ENCODE results near the gene ACY1. TPM values are rescaled to one million over a fixed set of nuclear protein-coding genes. Genes with fewer than 3 reads are reported as not detected.

Gene ACY1
- polyA plus RNA-seq, 2 of the 4 experiments (the other 2 are of a cell fraction) = 20.7 to 21.1 TPM

- DNase-seq (ENCODE audit: low read depth in 1 of 2, low spot score in 1 of 2) (no peak), FAIRE-seq (no peak), ATAC-seq (no peak)
- H3K4me3 ChIP-seq = no peak overlapping the region
- WGBS (ENCODE audit: missing lambda C conversion rate) = 85% methylated on average over 4 of the region's 4 CpGs
- TF ChIP-seq BHLHE40 (IDR thresholded peaks at IDR 0.05; ENCODE audit: low read depth, low read length) (no peak), HMGXB4 (CRISPR knock-in tag; IDR thresholded peaks at IDR 0.05; ENCODE audit: borderline replicate concordance) (no peak), ZFP36 (IDR thresholded peaks at IDR 0.05; ENCODE audit: borderline replicate concordance, partially characterized antibody) (no peak), REST (IDR thresholded peaks at IDR 0.05) (no peak), PBX3 (IDR thresholded peaks at IDR 0.05) (no peak), KDM5A (IDR thresholded peaks at IDR 0.05) (no peak), NPAS2 (CRISPR knock-in tag; IDR thresholded peaks at IDR 0.05; ENCODE audit: borderline replicate concordance) (no peak), MAFK (IDR thresholded peaks at IDR 0.05; ENCODE audit: partially characterized antibody) (no peak), SMC3 (IDR thresholded peaks at IDR 0.05) (no peak), EHF (CRISPR knock-in tag; IDR thresholded peaks at IDR 0.05) (no peak), CTCF (IDR thresholded peaks at IDR 0.05) (no peak), ZC3H11A (IDR thresholded peaks at IDR 0.05) (no peak), TFCP2L1 (CRISPR knock-in tag; IDR thresholded peaks at IDR 0.05) (no peak), ZNF302 (CRISPR knock-in tag; IDR thresholded peaks at IDR 0.05) (no peak), GATA3 (IDR thresholded peaks at IDR 0.05; ENCODE audit: borderline replicate concordance) (no peak)
- H3K9me3 ChIP-seq = no peaks in the 10 kb centered on the region
- peaks cover 25% of the 10 kb centered on the region for H3K4me1 ChIP-seq
- no peak overlapping the region for H3K27ac ChIP-seq
- ChIA-PET CTCF (interaction anchor here (1.4 to 1.6 kb wide), 2 partner anchors 12 to 37 kb away, joined by 3 to 4 read pairs; partner anchors contain the start of genes PCBP4 and RRP9), POLR2A (no interaction called here)
- H3K4me2 ChIP-seq = no peak overlapping the region
These were observed 5.2 kb upstream of the ACY1 start for GRCh38 chr3:51978143-51978502.

GRCh38 chr3:51980253-51980652 lies 3.1 kb upstream of the ACY1 start:
- TF ChIP-seq FOSB (CRISPR knock-in tag; IDR thresholded peaks at IDR 0.05) = no peak
- TF ChIP-seq SMC3 (IDR thresholded peaks at IDR 0.05) = no peak
- TF ChIP-seq HMGXB4 (CRISPR knock-in tag; IDR thresholded peaks at IDR 0.05; ENCODE audit: borderline replicate concordance) = no peak
- no peak for TF ChIP-seq USF2 (IDR thresholded peaks at IDR 0.05)
- TF ChIP-seq MYC (IDR thresholded peaks at IDR 0.05; ENCODE audit: borderline replicate concordance, low read length) = no peak
- TF ChIP-seq PHF8 (IDR thresholded peaks at IDR 0.05; ENCODE audit: borderline replicate concordance, low read depth) = no peak
- no peak for TF ChIP-seq RCOR1 (IDR thresholded peaks at IDR 0.05; ENCODE audit: low read depth, low read length)
- H3K4me1 ChIP-seq = peaks cover 23% of the 10 kb centered on the region
- ChIA-PET POLR2A (no interaction called here), CTCF (interaction anchor here (0.6 to 2.9 kb wide), 4 partner anchors 10 to 60 kb away, joined by 3 to 12 read pairs (median 4); partner anchors contain the start of gene RRP9)
- DNase-seq (ENCODE audit: low read depth in 1 of 2, low spot score in 1 of 2) (no peak), FAIRE-seq (no peak), ATAC-seq (no peak)
- WGBS (ENCODE audit: missing lambda C conversion rate) = 95% methylated on average over 10 of the region's 10 CpGs
- H3K27ac ChIP-seq = no peak overlapping the region
- H3K4me3 ChIP-seq = no peak overlapping the region
- H3K4me2 ChIP-seq = no peak overlapping the region
- H3K9me3 ChIP-seq = no peaks in the 10 kb centered on the region

All from A549 (cell line).